Activated T-cell treated with anti-CD3 and anti-CD28 coated beads for 48 hours (primary cell): ENCODE results near the gene GUCY2F.

Experiments
- DNase-seq: peaks from one replicate; pipeline ENCODE4 v3.0.0-alpha.2; 2020; ENCODE audit warnings: low read depth

GUCY2F gene

DNA sequence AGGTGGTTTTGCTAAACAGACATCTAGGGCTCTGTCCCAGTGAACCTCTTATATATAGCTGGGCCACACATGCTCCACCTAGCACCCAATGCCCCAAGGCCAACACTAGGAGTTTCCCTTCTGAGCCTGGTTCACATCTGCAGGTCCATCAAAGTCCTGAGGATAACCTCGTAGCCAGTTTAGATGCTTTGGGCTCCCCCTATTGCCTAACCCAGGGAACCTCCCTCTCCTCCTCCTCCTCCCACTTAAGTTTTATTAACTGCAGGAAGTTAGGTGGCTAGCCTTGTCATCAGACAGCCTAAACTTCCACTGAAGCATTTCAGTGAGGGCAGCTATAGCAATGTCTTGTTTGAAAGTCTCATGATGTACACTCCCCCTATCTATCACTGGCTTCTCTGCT, 88.0 kb downstream of the GUCY2F start:
- DNase-seq, result no peak

DNA sequence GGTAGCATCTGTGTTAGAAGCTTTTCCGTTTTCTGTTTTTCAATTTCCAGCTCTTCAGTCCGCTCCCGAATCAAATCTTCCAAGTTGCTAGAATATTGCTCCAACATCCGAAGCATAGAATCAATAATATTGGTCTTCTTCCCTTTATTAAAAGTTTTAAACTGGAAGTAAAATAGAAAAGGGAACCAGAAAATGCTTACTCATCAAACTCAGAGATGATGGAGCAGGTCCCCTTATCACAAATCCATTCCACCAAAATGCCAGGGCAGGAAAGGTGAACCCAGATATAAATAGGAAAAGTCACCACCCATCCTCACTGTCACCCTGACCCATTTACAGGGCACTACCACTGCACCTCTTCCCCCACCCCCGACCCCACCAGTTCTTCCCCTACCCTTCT, 89.0 kb downstream of the GUCY2F start:
- no peak for DNase-seq

DNA sequence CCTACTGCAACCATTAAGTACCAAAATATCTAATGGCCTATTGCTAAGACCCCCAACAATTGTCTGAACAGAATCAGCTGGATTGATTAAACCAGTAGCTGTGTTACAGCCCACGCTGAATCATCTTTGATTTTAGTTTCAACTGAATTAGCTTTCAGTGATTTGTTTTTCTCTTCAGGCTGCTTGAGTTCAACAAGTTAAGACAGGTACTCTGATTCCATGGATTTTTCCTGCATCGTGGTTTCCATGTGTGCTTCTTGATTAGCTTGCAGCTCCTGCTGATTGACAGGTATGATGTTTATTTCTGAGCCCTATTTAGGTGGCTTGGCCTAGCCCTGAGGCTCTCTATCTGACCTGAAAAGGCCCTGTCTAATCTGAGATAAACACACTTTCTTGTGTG, 91.3 kb downstream of the GUCY2F start:
- no peak for DNase-seq

DNA sequence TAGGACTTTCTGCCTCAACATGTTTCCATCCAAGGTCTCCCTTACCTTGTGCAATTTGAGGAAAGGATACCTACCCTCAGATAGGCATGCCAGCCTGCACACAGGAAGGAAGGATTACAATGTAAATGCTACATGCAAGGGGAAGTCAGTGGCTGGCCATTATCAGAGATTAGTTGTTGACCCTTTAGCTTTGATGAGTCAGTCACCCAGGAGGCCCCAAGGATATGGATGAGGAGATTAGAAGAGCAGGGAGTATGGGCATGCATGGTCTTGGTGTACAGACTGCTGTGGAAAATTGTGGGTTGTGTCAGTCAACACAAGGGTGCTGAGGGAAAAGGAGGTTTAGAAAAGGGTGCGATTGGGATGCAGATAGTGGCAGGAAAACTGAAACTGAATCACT, 92.0 kb downstream of the GUCY2F start:
- no peak for DNase-seq

DNA sequence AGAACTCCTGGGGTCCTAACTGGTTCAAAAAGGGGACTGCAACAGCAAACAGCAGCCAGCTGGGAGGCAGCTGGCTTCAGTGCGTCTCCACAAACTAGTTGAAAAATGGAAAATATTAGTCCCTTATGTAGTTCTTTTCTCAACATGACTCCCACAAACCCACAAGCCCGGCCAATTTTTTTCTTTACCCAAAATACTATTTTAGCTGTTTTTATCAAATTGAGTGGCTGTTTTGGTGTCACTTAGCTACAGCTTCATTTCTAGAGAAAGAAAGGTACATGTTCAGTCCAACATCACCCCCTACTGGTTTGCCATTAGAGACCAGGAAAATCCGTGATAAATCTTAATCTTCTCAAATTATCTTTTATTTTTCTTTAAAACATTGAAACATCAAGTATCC, 97.2 kb downstream of the GUCY2F start:
- no peak for DNase-seq

DNA sequence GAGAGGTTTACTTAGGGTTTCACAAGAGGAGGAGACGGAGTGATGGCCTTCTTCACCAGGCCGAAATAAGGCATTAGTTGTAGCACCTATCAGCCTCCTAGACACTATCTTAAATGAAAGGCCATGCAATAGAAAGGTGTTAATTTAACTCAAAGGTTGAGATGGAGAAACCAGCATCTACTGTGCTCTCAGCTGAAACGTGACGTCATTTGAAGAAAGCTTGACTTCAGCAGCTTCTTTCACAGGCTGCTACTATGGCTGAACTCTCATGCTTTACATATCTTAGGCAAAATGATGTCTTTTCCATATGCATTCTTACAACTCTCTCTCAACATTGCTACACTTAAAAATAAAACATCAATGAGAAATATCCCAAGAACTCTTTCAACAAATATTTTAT, 99.6 kb downstream of the GUCY2F start:
- no peak for DNase-seq

DNA sequence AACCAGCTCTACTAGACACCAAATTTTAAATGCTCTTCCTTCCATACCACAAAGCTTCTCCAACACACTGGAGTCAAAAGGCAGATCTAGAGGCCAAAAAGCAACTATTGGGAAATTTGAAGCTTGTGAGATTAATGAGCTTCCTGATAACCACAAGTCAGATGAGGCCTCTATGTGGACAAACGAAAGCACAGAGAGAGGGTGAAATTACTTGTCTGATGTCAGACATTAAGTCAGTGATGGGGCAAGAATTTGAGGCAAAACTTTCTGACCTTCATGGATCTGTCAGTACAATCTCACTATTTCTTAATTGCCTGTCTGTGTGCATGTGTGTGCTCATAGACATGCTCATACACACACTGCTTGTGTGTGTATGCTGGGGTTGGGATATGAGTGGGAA, 103.6 kb downstream of the GUCY2F start:
- no peak for DNase-seq

DNA sequence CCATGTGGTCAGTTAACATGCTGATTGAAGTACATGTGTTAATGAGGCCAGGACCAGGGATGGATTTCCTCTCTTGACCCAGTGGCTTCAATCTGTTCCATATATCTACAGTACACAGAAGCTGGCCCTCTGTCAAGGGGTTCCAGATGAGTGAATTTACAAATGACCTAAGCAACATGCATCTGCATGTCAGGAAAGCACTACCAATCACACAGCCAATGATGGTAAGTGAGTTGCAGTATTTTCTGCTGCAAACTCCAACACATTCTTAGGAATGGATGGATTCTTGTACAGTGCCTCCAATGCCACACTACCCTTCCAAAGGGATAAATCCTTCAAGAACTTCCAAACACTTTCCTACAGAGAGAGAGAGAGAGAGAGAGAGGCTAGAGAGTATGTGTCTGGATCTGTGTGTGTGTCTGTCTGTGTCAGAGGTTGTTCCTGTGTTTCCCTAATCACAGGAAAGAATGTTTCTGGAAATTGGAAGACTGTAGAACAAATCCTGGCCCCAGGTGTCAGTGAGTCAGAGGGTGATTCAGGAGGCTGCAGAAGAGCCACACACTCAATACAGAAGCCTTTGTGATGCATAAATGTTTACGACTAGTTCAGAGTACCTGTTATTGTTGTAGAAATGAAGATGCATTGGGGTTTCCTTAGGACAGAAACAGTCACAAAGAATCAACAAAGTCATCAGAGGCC, 107.5 kb downstream of the GUCY2F start:
- no peak for DNase-seq

DNA sequence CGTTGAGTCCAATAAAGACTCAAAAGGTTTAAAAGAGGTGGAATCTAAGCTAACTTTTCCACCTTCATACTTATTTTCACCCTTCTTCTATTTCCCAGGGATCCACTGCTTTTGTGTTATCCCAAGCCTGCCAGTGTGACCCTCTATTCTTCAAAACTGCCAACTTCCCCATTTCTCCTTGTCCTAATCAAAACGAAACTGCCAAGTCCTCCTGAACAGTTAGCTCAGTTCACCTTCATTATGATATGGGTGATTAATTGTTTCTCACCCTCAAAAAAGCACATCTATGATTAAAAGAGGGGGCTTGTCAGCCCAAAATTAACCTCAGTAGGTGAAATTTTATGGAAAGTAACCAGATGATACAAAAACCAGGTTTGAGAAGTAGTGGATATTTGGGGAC, 108.4 kb downstream of the GUCY2F start:
- no peak for DNase-seq

DNA sequence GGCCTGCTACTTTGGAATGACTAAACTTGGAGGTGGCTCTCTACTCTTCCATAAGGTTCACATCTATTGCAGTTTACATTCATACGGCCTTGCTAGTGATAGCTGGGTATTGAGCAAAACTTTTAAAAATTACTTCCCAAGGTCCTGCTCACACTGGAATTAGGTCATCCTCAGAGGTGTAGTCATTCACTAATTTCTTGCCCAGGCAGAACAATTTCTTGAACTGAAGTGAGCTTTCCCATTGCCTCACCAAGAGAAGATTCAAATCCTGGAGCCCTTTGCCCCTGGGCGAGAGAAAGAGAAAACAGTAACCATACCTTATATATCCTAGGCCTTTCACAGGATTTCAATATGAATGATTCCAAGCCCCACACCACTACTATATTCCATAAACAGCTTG, 109.2 kb downstream of the GUCY2F start:
- DNase-seq, result no peak

DNA sequence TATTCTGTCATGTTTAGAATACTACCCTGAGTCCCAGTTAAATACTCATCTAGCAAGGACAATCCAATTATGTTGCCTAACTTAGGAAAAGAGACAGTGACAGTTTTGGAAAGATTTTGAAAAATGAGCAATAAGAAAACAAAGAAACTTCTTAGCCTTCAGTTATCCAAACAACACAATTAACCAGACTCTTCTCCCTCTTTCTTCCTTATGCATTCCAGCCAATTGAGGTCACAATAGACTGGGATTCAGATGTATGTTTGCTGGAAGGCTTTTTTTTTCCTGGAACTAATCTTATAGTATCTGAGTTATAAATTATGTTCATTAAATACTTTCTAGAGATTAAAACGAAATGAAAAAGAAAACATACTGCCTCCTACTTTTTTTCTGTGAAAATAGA, 109.6 kb downstream of the GUCY2F start:
- DNase-seq, result no peak

DNA sequence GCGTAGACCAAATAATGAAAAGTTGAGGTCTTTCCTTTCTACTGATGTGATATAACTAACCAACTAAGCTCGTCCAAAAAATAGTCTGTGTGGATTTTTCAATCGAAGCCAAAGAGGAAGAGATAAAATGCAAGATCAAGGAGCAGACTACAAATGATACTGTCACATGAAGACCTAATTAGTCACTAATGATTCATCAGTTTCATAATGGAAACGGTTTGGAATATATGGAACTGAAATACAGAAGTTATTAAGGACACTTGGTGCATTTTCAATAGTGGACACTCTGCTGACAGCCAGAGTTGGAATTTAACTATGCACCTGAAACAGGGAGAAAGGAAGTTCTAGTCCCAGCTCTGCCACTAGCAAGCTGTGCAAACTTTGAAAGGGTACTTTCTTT, 119.8 kb downstream of the GUCY2F start:
- DNase-seq, result no peak

DNA sequence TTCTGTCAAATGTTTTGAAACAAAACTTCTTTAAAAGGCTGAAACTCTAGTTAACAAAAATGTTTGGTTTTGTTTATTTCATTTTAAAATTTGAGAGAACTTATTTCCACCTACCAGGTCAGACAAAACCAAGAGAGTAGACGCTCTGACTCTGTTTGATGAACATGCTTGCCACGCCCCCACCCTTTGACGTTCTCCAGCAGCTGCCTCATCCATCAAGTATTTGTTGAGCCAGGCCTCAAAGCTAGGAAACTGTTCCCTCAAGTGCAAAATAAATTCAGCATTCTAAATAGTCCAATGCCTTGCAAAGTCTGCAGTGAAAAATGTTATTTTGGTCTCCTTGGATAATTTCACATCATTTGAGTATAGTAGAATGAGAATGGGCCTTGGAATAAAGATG, 121.6 kb downstream of the GUCY2F start:
- DNase-seq, result no peak

DNA sequence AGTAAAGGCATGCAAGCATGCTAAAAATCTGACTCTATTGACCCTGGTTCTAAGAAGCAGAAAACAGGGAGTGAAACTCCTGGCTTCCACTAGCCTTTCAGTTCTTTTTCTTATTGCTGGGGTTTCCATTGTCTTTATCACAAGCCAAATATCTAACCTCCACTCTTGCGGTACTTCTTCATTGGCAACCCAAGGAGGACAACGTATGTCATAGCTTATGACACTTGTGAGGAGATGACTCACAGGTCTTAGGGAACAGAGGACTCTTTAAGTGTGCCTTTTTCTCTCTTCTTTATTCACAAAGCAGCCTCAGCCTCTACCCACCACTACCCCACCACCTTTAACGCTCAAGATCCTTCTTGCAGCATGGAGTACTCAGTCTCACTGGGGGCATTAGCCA, 124.2 kb downstream of the GUCY2F start:
- no peak for DNase-seq

DNA sequence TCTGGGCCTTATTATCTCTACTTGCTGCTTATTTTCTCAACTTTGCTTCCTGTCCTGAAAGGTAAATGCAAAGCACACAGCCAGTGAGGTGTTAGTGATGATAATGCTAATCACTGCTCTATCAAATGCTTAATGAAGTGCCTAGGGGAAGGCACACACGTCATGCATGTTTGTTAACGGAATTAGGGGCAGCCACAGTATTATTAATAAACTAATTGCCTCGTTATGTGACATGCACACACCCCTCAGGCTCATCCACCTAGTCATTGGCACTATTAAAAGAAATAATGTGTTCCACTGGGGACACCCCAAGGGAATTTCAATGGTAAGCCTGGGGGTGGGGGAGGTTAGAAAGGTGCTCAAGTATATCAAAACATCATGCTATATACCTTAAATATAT, 125.2 kb downstream of the GUCY2F start:
- DNase-seq, result no peak

DNA sequence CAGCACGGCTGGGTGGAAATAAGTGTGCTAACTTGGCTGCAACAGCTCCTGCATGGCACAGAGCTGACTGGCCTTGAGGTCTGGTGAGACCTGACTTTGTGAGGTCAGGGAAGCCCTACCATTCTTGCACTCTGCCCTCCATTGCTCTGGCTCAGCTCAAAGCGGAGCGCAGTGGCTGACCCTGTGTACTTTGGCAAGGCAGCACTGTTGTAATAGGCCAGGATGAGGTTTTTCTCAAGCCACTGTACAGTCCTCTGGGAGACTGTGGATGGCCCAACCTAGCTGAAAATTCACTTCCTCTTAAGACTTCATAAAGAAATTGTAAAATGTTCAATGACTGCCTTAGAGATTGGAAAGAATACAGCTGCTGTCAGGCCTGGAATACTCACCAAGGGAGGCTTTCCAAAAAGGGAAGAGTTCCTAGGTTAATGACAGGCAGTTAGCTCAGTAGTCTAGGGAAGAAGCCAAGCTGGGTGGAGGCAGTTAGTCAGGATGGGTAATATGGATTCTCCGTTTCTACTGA, 129.8 kb downstream of the GUCY2F start:
- no peak for DNase-seq

DNA sequence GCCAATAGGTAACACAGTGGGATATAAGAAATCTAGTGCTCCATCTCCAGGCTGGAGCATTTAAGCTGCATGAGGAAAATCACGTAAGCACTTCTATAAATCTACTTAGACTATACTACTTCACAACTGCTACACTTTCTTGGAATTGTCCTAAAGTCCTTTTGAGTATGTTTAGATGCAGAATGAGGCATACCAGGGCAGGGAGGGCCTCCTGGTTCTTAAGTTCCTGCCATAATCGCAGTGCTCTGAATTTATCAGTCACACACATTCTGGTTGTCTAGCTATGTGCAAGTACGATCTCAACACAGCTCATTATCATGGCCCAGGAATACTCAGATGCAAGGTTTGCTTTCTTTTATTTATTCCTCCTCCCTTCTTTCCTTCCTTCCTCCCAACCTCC, 130.3 kb downstream of the GUCY2F start:
- DNase-seq, result no peak

DNA sequence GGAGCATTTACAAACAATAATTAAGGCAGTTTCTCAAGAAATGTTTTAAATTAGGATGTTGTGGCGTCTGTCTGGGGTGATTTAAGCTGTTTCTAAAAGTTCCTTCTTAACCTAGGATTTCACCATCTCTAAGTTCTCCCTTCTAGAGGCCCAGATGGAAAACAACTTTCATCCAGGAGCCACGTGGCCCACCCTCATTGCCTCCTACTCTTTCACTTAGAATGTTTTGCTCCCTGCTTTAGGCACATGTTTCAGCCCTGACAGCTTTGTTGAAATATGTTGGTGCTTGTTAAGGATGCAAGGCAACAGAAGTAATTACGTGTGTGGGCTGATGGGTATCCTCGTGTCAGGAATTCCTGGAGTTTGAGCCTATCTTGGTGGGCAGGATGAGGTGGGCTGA, 131.3 kb downstream of the GUCY2F start:
- no peak for DNase-seq

DNA sequence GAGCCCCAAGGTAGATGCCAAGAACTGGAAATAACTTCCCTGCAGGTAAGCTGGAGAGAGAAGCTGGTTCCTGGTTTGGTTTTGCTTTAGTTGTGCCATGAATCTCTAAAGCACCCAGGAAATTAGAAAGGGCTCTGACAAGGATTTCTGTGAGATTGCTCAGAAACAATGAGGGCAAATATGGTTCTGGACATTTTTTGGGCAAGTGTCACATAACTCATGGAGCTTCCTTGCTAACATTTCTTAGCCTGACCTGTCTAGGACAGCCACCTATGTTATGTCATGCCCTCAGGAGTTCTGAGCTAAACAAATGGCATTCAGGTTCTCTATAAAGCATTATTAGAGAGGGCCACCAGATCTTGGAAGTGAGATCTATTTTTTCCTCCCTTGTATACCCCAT, 131.8 kb downstream of the GUCY2F start:
- no peak for DNase-seq

DNA sequence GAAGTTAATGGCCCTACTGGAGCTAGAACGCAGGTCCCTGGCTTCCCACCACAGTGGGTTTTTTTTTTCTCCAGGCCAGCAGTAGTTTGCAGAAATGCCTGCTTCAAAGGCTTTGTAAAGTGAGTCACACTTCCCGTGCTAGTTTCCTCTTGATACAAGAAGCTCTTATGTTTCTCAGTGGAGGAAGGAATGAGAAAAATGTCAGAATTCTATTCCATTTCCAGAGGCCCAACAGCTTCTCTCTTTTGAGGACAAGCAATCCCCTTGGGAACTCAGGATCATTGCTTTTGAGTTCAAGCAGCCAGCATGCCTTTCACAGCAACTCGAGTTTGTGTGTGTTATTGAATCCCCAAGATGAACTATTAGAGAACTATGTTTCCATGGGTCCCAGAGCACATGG, 134.3 kb downstream of the GUCY2F start:
- no peak for DNase-seq

DNA sequence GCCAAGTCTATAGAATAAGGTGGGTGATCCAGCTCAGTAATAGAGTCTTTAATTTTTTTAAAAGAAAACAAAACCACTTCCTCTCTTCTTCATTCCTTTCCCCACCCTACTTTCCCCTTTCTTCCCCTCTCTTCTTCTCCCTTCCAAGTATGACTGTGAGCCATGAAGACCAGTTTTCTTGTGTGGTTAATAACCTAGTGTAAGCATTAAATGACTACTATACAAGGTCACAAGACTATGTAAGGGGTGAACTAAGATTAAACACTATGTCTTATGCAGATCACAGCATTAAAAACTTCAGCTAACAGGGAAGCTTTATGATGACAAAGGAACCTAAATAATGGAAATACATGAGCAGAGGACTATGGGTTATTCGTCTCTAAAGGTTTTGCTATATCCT, 135.4 kb downstream of the GUCY2F start:
- DNase-seq, result no peak

DNA sequence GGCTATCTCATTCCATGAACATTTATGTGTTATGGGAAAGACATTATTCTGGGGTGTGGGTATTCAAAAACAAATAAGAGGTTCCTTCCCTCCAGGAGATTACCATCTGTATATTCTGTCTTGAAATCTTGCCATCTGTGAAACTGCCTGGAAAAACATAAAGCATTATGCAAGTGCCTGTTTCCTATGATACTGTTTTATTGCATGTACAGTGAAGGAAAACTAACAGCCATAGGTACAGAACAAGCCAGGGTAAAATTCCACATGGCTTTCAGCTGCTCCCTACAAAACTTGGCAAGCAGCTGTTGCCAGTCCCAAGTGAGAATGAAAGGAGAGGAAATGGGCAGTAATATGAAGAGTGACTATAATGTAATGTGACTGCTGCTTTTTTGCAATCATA, 136.0 kb downstream of the GUCY2F start:
- no peak for DNase-seq

DNA sequence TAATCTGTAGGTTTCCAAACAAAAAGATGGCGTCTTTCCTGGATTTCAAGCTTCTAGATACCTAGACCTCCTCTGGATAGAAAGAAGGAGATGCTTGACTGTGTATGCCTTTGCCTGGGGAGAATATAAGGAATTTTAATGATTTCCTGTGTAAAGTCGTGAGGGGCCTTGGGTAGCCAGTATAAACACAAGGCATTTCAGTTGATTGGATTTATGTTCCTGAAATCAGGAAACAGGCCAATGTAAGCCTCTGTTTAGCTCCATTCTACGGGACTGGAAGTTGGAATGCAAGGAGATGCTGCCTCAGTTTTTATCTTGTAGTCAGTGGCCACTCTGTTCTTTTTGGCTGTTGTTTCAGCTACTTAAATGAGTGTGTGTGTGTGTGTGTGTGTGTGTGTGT, 137.2 kb downstream of the GUCY2F start:
- no peak for DNase-seq

DNA sequence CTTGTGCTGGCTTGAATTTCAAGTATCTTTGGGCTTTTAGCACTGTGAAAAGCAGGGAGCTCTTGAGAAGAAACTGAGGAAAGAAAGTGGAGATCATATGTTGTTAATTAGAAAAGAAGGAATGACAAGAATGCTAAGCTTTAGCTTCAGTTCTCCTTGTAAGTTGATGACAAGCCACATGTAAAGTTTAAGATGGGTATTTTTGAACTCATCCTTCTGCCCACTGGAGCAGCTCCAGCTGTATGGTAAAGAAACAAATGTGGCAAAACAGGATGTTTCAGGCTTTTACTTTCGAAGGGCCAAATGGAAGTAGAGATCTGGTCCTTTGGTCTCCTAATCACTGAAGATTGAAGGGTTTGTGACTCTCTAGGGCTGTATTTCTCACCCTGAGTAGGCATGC, 137.8 kb downstream of the GUCY2F start:
- no peak for DNase-seq

DNA sequence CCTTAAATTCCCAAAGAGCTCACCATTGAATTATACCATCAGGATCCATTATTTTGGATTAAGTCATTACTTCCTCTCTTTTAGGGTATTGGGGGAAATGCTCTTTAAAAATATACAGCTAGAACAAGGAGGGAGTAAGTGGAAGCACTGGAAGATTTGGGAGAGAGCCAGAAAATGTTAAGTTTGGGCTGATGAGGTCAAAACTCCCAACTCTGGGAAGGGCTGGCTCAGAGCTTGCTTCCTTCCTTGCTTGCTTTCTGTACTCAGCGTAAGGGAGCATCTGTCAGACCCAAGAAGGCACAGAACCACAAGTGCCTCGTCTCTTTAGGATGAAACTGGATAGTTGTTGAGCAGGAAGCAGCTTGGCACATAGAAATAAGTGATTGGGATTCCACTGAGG, 138.2 kb downstream of the GUCY2F start:
- no peak for DNase-seq
